ENCODE data around the gene DUSP23.

The DUSP23 gene

DNA sequence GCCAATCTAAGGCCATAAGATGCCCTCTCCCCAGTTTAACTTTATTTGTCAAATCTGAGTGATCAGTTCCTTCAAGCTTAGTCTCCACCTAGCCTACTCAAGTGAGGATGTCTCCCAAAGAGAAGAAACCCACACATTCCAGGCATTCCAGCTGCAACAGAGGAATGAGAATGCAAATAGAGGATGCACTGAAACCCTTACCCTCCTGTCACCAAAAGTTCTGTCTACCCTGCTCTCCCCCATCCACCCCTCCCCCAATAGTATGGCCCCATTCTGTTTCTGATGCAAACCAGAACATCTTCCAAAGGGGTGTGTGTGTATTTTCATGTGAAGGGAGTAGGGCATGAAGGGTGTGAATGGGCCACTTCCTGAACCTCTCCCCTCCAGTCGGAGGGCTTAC lies 3.0 kb downstream of the DUSP23 start:
- in situ Hi-C loops (cut with MboI; ENCODE audit: low sequenced_read_pairs) = no loop called here

DNA sequence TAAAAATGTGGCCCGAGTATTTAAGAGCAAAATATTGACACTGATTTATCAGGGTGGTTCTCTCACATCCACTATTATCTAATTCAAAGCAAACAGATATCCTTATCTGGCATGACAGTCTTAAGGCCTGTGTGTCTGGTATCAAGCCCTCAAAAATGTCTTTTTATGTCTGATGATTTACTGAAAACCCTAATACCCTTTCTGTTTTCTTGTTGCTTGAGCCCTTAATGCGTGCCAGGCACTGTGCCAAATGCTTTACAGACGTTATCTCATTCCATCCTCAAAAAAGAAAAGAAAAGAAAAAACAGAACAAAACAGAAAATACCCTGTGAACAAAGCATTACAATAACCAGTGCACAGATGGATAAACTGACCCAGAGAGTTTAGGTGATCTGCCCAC lies 5.7 kb downstream of the DUSP23 start:
- in situ Hi-C loops (cut with MboI; ENCODE audit: low sequenced_read_pairs) = no loop called here

- in situ Hi-C loops (cut with MboI; ENCODE audit: low sequenced_read_pairs) = no loop called here
Measured at GRCh38 chr1:159786966-159787365, 6.2 kb downstream of the DUSP23 start.

DNA sequence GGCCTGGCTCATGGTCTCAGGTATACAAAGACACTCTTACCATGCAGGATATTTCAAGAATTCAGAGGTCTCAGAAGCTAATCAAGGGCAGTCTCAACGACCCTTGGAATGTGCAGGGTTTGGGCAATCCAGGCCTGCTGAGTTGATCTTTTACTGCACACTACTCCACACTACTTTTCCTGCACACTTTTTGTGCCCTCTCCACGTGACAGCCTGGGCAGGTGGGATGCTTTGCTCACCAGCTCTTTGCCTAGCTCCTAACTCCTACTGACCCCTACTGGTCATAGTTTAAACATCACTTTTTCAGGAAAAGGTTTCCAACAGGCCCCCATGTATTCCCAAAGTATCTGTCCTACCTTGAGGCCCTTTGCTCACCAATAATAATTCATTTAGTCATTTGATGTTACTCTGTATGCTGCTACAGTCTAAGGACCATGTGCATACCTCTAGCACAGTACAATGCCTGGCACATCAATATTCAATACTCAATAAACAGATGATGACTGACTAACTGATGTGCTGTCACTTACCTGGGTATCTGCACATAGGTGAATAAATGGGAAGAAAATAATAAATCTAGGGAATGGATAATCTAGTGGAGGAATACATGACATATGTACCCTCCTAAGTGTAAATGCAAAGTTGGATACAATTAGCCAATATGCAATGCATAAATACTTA lies 9.6 kb downstream of the DUSP23 start:
- in situ Hi-C loops (cut with MboI; ENCODE audit: low sequenced_read_pairs) = loop anchor here (10.0 kb wide), 1 partner anchor 214 kb away; no protein-coding TSS in a partner anchor

DNA sequence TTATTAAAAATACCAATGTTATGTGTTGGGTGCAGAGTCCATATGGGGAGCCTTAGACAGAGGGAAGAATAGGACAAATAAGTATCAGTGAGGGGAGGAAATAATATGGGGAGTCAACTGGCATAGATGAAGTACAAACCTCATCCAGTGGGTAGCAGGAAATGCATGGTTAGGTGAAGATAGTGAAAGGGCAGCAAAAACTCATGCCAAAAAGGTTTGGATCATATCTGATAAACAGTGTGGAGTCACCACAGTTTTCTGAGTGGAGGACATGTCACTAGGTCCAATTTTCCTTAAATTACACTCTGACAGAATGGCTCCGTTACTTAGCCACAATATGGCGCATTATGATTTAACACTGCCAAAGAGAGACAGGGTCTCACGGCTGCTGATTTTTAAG lies 10.3 kb downstream of the DUSP23 start:
- in situ Hi-C loops (cut with MboI; ENCODE audit: low sequenced_read_pairs) = loop anchor here (10.0 kb wide), 1 partner anchor 214 kb away; no protein-coding TSS in a partner anchor

DNA sequence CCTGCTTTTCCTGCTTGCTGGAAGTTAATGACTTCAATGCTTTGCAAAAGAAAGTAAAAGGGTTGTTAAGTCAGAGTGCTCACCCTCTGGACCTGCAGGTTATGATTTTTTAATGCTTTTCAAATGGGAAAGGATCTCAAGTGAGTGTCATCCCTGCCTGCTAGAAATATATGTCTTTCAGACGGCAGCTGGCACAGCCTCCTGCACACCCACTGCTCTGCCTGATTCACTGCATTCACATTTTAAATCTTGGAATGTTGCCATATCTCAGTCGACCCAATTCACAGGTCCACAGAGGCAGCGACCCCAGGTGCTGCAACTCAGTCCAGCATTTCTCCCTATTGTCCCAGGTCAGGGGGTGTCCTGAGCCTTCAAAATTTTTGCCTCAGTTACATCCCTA lies 10.7 kb downstream of the DUSP23 start:
- in situ Hi-C loops (cut with MboI; ENCODE audit: low sequenced_read_pairs) = loop anchor here (10.0 kb wide), 1 partner anchor 213 kb away; no protein-coding TSS in a partner anchor

- in situ Hi-C loops (cut with MboI; ENCODE audit: low sequenced_read_pairs) = loop anchor here (5.0 to 10.0 kb wide), 2 partner anchors 92 to 209 kb away; no protein-coding TSS in a partner anchor
Measured at GRCh38 chr1:159795534-159795933, 14.8 kb downstream of the DUSP23 start.

DNA sequence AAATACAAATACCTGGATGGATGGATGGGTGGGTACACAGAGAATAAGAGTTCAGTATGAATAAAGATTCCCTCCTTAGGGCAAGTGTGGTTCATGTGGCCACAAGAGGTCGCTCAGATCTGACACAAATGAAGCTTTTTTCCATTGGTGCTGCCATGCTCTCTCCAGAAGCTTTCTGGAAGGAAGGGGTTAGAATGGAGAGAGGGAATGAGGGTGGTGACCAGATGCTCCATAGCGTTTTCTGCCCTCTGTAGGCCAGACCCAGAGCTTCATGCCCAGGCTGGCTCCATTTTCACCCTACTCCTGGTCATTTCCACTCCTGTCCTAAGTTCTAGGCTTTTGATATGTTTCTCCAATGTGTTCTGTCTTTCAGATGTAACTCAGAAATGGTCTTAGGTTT lies 18.1 kb downstream of the DUSP23 start:
- in situ Hi-C loops (cut with MboI; ENCODE audit: low sequenced_read_pairs) = loop anchor here (5.0 to 10.0 kb wide), 2 partner anchors 88 to 206 kb away; no protein-coding TSS in a partner anchor

GRCh38 chr1:159799446-159799985 lies 18.8 kb downstream of the DUSP23 start:
- in situ Hi-C loops (cut with MboI; ENCODE audit: low sequenced_read_pairs) = loop anchor here (5.0 to 10.0 kb wide), 2 partner anchors 88 to 205 kb away; no protein-coding TSS in a partner anchor

- in situ Hi-C loops (cut with MboI; ENCODE audit: low sequenced_read_pairs) = no loop called here
Measured at GRCh38 chr1:159800177-159800930, 19.6 kb downstream of the DUSP23 start.

DNA sequence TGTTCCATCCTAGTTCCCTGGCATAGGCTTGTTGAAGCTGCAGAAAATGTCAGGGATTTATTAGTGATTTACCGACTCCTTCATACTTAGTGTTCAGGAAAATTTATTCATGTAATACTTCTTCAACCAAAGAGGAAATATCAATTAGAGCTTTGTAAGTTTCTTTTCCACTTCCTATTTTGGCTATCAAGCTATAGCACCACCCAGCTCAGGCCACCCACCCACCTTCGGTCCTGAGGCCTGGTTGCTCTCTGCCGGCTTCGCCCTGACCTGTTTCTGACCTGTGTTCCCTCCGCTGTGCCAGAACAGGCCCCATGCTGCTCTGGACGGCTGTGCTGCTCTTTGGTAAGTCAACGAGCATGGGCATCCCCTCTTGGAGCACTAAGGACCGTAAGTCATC lies 21.3 kb downstream of the DUSP23 start, which contains the start of gene FCRL6:
FCRL6 (plus strand) TSS at position 250 of the 400 bp plus-strand sequence; CDS start at position 315, 65 bp downstream.
- in situ Hi-C loops (cut with MboI; ENCODE audit: low sequenced_read_pairs) = no loop called here

DNA sequence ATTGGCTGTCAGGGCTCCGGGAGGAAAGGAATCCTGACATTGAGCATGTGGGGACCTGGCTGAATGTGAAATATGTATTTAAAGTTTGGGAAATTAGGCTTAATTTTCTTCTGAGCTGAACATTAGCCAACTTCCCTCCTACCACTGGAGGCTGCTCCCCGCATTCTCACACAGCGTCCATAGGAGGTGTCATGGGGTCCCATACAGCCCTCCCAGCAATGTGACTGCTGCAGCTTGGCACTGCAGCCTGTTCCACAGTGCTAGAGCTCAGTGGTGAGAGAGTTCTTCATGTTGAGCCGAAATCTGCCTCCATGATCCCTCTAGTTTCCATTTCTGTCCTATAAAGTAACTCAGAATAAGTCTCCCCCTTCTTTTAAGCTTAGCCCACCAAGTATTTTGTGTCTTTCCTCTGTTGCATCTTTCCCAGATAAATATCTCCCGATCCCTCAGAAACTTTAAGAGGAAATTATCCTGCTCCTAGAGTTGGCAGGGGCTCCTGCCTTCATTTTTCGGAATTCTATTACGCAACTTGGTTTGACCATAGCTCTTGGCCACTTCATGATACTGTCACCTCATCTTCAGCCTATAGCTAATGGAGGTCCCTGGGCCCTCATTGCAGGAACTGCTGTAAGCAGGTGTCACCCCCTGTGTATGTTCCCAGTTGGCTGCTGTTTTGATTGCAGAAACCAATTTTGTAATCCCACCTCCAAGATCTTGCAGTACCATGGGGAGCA lies 23.4 kb downstream of the DUSP23 start:
- in situ Hi-C loops (cut with MboI; ENCODE audit: low sequenced_read_pairs) = no loop called here

GRCh38 chr1:159804924-159805323 lies 24.2 kb downstream of the DUSP23 start:
- in situ Hi-C loops (cut with MboI; ENCODE audit: low sequenced_read_pairs) = no loop called here

DNA sequence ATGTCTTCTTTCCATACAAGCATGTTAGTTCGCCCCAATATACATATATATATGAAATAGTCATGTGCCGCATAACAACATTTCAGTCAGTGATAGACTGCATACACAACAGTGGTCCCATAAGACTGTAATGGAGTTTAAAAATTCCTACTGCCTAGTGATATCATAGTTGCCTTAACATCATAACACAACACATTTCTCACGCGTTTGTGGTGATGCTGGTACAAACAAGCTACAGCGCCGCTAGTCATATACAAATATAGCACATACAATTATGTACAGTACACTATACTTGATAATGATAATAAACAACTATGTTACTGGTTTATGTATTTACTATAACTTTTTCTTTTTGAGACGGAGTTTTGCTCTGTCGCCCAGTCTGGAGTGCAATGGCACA lies 35.2 kb downstream of the DUSP23 start:
- in situ Hi-C loops (cut with MboI; ENCODE audit: low sequenced_read_pairs) = no loop called here

DNA sequence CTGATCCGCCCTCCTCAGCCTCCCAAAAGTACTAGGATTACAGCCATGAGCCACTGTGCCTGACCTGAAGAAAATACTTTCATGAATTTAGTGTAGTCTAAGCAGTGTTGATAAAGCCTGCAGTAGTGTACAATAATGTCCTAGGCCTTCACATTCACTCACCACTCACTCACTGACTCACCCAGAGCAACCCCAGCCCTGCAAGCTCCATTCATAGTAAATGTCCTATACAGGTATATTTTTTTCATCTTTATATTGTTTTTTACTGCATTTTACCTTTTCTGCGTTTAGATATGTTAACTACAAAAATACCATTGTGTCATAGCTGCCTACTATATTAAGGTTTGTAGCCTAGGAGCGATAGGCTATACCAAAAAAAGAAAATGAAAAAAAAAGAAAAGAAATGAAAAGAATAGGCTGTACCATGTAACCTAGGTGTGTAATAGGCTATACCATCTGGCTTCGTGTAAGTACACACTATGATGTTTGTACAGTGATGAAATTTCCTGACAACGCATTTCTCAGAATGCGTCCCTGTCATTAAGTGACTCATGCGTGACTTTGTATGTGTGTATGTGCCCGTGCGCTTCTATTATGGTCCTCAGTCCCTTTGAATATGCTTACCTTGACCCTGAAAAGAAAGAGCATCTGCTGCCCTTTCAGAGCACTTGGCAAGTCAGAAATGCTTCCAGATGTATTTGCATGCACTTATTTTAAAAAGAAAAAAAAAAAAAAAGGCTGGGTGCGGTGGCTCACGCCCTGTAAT lies 36.7 kb downstream of the DUSP23 start:
- in situ Hi-C loops (cut with MboI; ENCODE audit: low sequenced_read_pairs) = no loop called here

GRCh38 chr1:159821171-159821867 lies 40.6 kb downstream of the DUSP23 start:
- in situ Hi-C loops (cut with MboI; ENCODE audit: low sequenced_read_pairs) = no loop called here

- in situ Hi-C loops (cut with MboI; ENCODE audit: low sequenced_read_pairs) = no loop called here
Measured at GRCh38 chr1:159823406-159823805, 42.6 kb downstream of the DUSP23 start.

DNA sequence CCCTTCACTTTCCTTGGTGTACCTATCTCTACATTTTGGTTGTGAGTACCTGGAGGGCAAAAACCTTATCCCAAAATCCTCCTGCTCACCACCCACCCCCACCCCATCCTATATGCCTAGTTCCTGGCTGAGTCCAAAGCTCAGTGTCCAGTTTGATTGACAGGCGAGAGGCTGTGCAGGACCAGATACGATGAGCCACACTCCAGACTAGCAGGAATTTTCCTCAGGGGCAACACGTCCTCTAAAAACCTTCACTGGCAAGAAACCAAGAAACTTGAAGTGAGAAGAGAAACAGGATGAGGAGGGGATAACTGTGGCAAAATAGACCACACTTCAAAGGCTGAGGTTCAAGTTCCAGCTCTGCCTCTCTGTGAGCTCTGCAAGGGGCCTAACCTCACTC lies 44.8 kb downstream of the DUSP23 start:
- in situ Hi-C loops (cut with MboI; ENCODE audit: low sequenced_read_pairs) = no loop called here

GRCh38 chr1:159826441-159827101 lies 45.8 kb downstream of the DUSP23 start, which contains the start of gene SLAMF8:
SLAMF8 (plus strand) TSS chr1:159826873; CDS start chr1:159826899, 26 bp downstream.
- in situ Hi-C loops (cut with MboI; ENCODE audit: low sequenced_read_pairs) = no loop called here

All from HL-60/S4 (cell line).